ENCODE results near the gene LRRC4B.

Gene LRRC4B

GRCh38 chr19:50564229-50565105 lies 3.8 kb downstream of the LRRC4B start:
- no peaks in the 10 kb centered on the region for H3K9me3 ChIP-seq (ENCODE audit: severe bottlenecking)
- H3K36me3 ChIP-seq (ENCODE audit: low read depth) = no peaks in the 10 kb centered on the region
- no peak for TF ChIP-seq CTCF (IDR thresholded peaks at IDR 0.05; ENCODE audit: poor library complexity, severe bottlenecking)
- no peak for DNase-seq (ENCODE audit: low spot score)
- H3K27me3 ChIP-seq (ENCODE audit: insufficient read depth, poor library complexity, severe bottlenecking) = peaks cover 71% of the 10 kb centered on the region
- ATAC-seq (ENCODE audit: low read depth) = peak; percentile 26; the same call in 1 of the 3 replicates
- H3K27ac ChIP-seq (ENCODE audit: poor library complexity, severe bottlenecking) = no peak overlapping the region
- no peaks in the 10 kb centered on the region for H3K4me1 ChIP-seq (ENCODE audit: insufficient read depth, poor library complexity, severe bottlenecking)
- no peak overlapping the region for H3K4me3 ChIP-seq (ENCODE audit: severe bottlenecking)

GRCh38 chr19:50563597-50563996 lies 4.6 kb downstream of the LRRC4B start:
- H3K4me1 ChIP-seq (ENCODE audit: insufficient read depth, poor library complexity, severe bottlenecking) = no peaks in the 10 kb centered on the region
- no peak overlapping the region for H3K4me3 ChIP-seq (ENCODE audit: severe bottlenecking)
- ATAC-seq (ENCODE audit: low read depth) (no peak; the same call in 2 of the 3 replicates), DNase-seq (ENCODE audit: low spot score) (no peak)
- H3K27ac ChIP-seq (ENCODE audit: poor library complexity, severe bottlenecking) = no peak overlapping the region
- no peak for TF ChIP-seq CTCF (IDR thresholded peaks at IDR 0.05; ENCODE audit: poor library complexity, severe bottlenecking)
- peaks cover 68% of the 10 kb centered on the region for H3K27me3 ChIP-seq (ENCODE audit: insufficient read depth, poor library complexity, severe bottlenecking)
- no peaks in the 10 kb centered on the region for H3K9me3 ChIP-seq (ENCODE audit: severe bottlenecking)
- H3K36me3 ChIP-seq (ENCODE audit: low read depth) = no peaks in the 10 kb centered on the region

- TF ChIP-seq CTCF (IDR thresholded peaks at IDR 0.05; ENCODE audit: poor library complexity, severe bottlenecking) = no peak
- Histone ChIP-seq H3K27me3 (ENCODE audit: insufficient read depth, poor library complexity, severe bottlenecking) (peaks cover 72% of the 10 kb centered on the region), H3K27ac (ENCODE audit: poor library complexity, severe bottlenecking) (no peak overlapping the region), H3K9me3 (ENCODE audit: severe bottlenecking) (no peaks in the 10 kb centered on the region), H3K4me1 (ENCODE audit: insufficient read depth, poor library complexity, severe bottlenecking) (no peaks in the 10 kb centered on the region), H3K36me3 (ENCODE audit: low read depth) (no peaks in the 10 kb centered on the region), H3K4me3 (ENCODE audit: severe bottlenecking) (no peak overlapping the region)
- ATAC-seq (ENCODE audit: low read depth) (no peak), DNase-seq (ENCODE audit: low spot score) (no peak)
Observed at GRCh38 chr19:50562996-50563395, 5.2 kb downstream of the LRRC4B start.

- Histone ChIP-seq H3K27me3 (ENCODE audit: insufficient read depth, poor library complexity, severe bottlenecking) (peaks cover 79% of the 10 kb centered on the region), H3K4me1 (ENCODE audit: insufficient read depth, poor library complexity, severe bottlenecking) (no peaks in the 10 kb centered on the region), H3K27ac (ENCODE audit: poor library complexity, severe bottlenecking) (no peak overlapping the region), H3K4me3 (ENCODE audit: severe bottlenecking) (no peak overlapping the region), H3K9me3 (ENCODE audit: severe bottlenecking) (no peaks in the 10 kb centered on the region), H3K36me3 (ENCODE audit: low read depth) (no peaks in the 10 kb centered on the region)
- no peak for TF ChIP-seq CTCF (IDR thresholded peaks at IDR 0.05; ENCODE audit: poor library complexity, severe bottlenecking)
- ATAC-seq (ENCODE audit: low read depth) (no peak), DNase-seq (ENCODE audit: low spot score) (no peak)
Observed at GRCh38 chr19:50562329-50562728, 5.9 kb downstream of the LRRC4B start.

GRCh38 chr19:50559636-50560035 lies 8.6 kb downstream of the LRRC4B start:
- no peaks in the 10 kb centered on the region for H3K4me1 ChIP-seq (ENCODE audit: insufficient read depth, poor library complexity, severe bottlenecking)
- ATAC-seq (ENCODE audit: low read depth) (no peak), DNase-seq (ENCODE audit: low spot score) (no peak)
- peaks cover 79% of the 10 kb centered on the region for H3K27me3 ChIP-seq (ENCODE audit: insufficient read depth, poor library complexity, severe bottlenecking)
- no peak for TF ChIP-seq CTCF (IDR thresholded peaks at IDR 0.05; ENCODE audit: poor library complexity, severe bottlenecking)
- no peaks in the 10 kb centered on the region for H3K9me3 ChIP-seq (ENCODE audit: severe bottlenecking)
- H3K27ac ChIP-seq (ENCODE audit: poor library complexity, severe bottlenecking) = no peak overlapping the region
- no peaks in the 10 kb centered on the region for H3K36me3 ChIP-seq (ENCODE audit: low read depth)
- H3K4me3 ChIP-seq (ENCODE audit: severe bottlenecking) = no peak overlapping the region

Data from RWPE2 (cell line).